NCI-H146 treated with DMSO at 0.1 percent for 48 hours (cell line): ENCODE results near the gene CD7.
"Not testable (repeated sequence)": the region's sequence is repeated elsewhere in the genome, so short reads cannot be mapped to it uniquely, and the experiment has no call there.

Experiments used
- DNase-seq: peaks from one replicate; lab custom pipeline; 2025; ENCODE audit not compliant: unreplicated experiment; lab: John Stamatoyannopoulos, UW

Gene CD7

DNA sequence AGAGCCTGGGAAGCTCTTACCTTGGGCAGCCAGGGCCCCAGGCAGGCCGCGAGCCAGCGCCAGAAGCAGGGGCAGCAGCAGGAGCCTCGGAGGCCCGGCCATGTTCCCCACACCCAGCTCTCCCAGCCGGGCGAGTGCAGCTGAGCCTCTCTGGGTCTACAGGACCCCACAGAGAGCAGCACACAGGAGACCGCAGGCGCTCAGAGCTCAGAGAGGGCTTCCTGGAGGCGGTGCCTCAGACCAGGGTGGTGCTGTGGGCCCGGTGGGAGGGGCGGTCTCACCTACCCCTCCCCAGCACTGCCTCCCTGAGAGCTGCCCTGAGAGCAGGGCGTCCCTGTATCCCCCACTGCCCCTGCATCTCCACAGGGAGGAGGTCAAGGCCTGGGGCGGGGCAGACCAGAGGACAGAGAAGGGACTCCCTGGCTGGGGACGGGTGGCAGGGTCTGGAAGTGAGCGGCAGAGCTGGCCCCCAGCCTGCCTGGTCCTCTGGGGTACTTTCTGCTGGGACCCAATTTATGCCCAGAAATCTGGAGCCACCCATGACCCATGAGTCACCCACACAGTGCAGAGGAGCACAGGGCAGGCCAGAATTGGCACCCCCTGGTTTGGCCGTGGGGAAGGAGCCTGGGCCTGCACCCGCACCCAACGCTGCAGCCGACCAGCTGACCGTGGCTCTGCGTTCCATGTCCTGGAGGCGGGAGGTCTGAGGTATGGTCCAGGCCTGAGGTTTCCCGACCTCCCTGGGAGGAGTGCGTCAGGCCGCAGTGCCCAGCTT, at the start of gene CD7:
CD7 (minus strand) TSS at position 215 of the 775 bp plus-strand sequence; CDS start at position 102, 113 bp downstream.
- DNase-seq = no peak

- DNase-seq = peak; percentile 40
Observed at GRCh38 chr17:82366749-82367148, 49.3 kb upstream of the CD7 start.

GRCh38 chr17:82365606-82366295, 48.3 kb upstream of the CD7 start:
- peak; percentile 32 for DNase-seq

DNA sequence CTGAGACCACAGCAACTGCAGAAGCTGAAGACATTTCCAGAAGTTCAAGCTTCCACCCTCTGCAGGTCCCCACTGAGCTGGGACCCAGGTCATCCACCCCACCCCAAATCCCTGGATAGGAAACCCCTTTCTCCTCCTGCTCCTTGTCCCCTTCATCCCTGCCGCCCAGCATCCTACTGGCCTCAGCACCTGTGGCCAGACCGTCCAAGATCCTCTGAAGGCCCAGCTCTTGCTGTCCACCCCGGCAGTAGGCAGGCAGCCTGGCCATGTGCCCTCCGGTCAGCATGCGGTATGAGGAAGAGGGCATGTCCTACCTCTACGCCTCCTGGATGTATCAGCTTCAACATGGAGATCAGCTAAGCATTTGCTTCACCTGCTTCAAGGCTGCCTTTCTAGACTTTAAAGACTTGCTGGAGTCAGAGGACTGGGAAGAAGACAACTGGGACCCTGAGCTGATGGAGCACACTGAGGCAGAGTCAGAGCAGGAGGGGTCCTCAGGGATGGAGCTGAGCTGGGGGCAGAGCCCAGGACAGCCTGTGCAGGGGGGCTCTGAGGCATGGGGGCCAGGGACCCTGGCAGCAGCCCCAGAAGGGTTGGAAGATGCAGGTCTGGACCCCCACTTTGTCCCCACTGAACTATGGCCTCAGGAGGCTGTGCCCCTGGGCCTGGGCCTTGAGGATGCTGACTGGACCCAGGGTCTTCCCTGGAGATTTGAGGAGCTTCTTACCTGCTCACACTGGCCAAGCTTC, 44.7 kb upstream of the CD7 start:
- DNase-seq = no peak

- DNase-seq = not testable (repeated sequence)
Observed at GRCh38 chr17:82359451-82360074, 42.2 kb upstream of the CD7 start.

DNA sequence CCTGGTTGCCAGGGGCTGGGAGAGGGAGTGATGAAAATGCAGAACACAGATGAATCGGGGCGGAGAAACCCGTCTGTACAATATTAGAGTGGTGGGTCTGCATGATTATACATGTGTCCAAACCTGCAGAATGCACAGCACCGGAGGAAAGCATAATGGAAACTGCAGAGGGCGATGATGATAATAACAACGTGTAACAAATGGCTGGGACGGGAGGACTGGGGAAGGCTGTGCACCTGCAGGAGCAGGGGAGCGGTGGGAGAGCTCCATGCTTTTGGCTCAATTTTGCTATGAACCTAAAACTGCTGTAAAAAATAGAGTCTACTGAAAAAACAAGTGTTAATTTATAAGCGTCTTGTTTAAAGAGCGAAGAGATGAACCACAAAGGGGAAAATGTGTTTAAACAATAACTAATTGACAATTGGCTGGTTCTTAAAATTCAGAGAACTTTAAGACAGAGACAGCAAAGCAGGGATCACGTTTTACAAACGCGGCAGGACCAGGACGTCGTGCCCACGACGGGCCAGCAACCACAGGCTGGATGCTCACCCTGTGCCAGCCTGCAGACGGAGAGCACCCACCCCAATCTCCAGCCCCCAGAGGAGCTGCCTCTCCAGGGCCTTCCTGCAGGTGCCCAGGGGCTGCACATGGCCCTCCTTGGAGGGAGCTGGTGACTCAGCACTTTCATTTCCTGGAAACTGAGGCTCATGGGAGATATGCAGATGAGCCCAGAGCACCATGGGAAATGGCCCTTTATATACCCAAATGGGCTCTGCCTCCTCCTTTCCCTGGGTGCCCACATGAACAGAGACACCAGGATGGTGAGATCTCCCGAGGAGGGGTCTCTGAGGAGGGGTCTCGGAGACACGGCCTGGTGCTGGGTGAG, 41.3 kb upstream of the CD7 start, which contains the start of gene TEX19:
TEX19 (plus strand) TSS at position 783 of the 886 bp plus-strand sequence. CDS start 2,904 bp downstream, outside the sequence.
- peak; percentile 14 for DNase-seq

DNA sequence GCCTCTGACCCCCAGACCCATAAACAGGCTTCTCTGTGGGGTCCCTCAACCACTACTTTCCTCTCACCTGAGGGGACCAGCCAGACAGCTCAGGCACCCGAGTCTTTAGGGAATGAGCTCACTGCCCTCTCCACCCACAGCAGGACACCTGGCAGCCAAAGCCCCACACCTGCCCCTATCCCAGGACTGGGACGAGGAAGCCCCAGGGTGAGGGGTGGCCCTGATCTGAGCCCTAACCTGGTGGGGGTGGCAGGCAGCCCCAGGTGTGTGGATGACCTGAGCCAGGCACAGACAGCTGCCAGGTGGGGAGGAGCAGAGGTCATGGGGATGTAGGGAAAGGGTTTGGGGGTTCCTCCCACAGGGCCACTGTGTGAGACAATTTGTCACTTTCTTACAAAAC, 40.0 kb upstream of the CD7 start:
- no peak for DNase-seq

- peak; percentile 46 for DNase-seq
Observed at GRCh38 chr17:82356845-82357355, 39.5 kb upstream of the CD7 start.

DNA sequence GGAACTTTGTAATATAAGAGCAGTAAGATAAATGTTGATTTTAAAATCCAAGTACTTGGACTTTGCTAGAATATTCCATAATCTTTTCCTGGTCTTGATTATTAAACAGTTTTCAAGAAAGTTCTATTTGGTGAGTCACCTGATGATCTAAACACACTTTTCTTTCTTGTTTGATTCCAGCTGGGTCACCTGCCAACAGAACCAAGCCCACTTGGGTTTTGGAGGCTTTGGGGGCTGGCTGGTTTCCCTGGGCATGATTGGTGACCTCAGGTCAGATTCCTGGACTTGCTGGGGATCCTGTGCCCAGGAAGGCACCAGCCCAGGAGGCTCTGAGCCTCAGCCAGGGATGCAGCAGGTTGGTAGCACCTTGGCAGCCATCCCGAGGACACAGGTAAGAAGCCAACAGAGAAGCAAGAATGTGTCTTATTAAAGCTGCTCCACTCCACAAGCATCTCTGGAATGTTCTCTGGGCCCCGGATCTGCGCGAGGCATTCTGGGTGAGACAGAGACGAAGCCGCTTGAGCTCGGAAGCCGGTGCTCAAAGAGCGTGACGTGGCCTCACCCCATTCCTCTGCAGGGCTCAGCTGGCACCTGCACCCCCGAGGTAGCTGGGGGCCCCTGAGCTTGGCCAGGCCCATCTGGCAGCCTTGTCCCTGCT, 38.5 kb upstream of the CD7 start:
- no peak for DNase-seq

- no peak for DNase-seq
Observed at GRCh38 chr17:82354804-82355308, 37.4 kb upstream of the CD7 start.

- DNase-seq = no peak
Observed at GRCh38 chr17:82353484-82353883, 36.1 kb upstream of the CD7 start.

DNA sequence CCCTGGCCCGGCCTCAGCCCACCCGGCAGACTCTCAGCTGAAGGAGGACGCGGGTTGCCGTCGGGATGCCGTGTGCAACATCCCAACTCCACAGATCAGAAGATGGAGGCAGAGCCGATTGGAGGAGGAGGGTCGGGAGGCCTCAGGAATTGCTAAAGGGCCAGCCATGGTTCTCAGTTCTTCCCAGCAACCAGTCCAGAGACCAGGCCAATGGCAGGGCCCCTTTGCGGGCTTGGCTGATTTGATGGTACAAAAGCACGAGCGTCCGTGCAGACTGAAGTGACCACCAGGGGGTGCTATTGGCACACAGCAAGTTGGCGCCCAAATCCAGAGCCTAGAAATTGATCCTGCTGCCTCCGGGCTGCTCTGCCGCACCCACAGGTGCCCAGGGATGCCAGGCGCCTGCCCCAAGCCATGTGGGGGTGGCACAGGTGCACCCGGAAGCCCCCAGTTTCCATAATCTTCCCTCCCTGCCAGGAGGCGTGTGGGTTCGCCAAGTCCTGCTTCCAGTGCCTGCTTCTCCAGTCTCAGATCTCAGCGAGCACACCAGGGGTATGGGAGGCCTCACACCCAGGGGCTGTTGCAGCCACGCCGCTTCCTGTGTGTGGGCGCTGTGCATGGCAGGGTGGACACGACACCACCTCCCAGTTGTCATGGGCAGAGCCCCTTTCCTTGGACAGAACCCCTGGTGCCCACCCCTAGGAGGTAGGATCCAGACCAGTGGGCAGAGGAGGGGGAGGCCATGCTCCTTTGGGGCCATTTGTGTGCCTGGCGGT, 34.5 kb upstream of the CD7 start:
- DNase-seq = peak; percentile 71

DNA sequence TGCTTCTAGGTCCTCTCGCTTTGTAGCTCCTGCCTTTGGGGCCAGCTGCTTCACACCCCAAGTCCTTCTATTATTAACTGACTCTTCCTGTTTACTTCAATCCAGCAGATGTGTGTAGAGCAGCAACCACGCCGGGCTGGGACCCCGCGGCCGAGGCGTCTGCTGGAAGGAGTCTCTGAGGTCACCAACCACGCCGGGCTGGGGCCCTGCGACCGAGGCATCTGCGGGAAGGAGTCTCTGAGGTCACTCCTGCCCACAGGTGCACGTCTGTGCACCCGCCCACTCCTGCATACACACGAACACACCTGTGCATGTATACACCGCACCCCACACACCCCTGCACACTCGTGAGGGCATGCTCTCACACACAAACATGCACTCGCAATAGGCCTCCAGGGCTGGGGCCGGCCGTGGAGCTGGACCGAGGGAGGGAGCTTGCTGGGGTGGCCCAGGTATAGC, 33.9 kb upstream of the CD7 start:
- no peak for DNase-seq

- no peak for DNase-seq
Observed at GRCh38 chr17:82350182-82351030, 33.0 kb upstream of the CD7 start.

- DNase-seq = no peak
Observed at GRCh38 chr17:82349287-82349701, 31.9 kb upstream of the CD7 start.

- no peak for DNase-seq
Observed at GRCh38 chr17:82348866-82349265, 31.5 kb upstream of the CD7 start.

DNA sequence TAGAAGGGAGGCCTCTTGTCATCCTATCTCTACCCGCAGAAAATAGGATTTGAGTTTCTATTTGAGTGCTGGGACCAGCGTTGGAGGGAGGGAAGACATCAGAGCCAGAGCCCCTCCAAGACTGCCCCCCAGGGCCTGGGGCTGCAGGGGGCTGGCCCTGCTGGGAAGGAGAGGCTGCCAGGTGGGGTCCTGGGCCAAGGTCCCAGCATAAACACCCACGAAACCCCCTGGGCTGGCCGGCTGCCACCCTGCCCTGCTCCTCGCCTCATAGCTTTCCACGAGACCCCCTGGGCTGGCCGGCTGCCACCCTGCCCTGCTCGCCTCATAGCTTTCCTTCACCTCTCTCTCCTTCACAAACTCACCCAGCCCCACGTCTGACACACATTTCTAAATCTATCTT, 31.0 kb upstream of the CD7 start:
- no peak for DNase-seq
